NAMALWA (cell line): ENCODE measurements around the gene GFOD2.
A peak's percentile ranks its signal among the peaks of the same experiment; 100 is the strongest.

Experiments used
- DNase-seq: peaks from one replicate; pipeline ENCODE4 v3.0.0-alpha.2; 2015; ENCODE audit warnings: low spot score

GFOD2 gene

GRCh38 chr16:67672306-67672705 is 46.8 kb downstream of the GFOD2 start:
- no peak for DNase-seq

DNA sequence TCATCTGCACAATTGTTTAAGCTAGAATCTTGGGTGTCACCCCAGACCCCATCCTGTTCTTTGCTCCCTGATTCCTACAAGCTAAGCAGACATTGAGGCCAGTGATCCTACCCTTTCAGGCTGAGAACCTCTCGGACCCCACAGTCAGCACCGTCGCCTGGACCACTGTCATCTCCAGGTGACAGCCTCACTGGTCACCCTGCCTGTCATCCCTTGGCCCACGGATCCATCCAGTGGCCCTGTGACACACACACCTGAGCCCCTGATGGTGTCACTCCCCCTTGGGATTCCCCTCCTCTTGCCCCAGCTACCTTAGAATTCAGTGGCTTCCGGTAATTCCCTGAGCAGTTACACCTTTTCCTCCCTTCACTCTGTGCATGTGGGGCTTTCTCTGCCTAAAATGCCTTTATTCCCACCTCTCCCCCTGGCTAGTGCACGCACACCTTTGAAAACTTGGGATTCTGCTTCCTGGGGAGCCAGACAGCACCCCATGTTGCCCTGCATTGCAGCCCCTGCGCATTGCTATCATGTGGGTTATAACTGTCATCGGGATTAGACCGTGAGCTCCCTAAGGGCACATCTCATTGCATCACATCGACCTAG is 49.5 kb downstream of the GFOD2 start:
- no peak for DNase-seq

GRCh38 chr16:67668495-67669157 is 50.5 kb downstream of the GFOD2 start:
- DNase-seq = no peak

DNA sequence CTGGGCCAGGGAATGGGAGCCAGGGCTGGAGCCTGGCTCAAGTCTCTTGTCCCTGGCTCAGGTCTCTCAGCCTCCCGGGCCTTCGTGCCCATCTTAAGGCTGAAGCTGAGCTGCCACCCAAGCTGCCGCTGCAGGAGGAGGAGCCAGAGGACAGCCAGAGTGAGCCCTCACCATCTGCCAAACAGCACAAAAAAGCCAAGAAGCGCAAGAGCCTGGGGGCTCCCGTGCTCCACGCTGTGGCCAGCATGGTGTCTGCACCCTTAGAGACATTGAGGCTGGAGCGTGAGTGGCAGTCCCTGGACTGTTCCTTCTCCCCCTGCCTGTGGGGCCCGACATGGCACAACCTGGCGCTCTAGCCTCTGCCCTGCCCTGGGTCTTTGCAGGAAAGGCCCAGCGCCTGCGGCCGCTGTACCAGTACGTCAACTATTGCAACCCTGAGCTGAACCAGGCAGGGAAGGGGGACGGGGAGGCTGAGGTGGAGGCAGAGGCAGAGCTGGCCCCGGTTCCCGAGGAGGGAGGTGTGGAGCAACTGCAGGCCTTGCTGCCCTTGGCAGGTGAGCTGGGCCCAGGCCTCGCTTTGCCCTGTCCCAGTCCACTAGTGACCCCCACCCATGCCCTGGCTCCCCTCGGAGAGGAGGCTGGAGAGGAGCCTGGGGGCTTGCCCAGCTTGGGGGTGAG is 51.2 kb downstream of the GFOD2 start:
- peak; percentile 99 for DNase-seq

DNA sequence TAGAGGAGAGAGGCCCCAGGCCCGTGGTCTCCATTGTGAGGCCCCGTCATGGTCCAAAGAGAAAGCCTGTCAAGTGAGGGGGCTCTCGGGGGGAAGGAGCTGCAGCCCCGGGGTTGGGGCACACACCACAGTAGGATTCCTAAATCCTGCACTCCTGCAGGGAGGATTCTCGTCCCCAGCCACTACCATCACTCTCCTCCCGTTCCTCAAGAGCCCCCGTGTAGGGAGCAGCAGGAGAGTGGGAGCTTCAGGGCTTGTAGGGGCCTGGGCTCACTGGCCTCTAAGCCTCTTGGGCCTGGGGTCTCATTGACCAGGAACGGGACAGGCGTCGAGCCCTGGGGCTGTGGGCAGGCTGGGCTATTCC is 51.7 kb downstream of the GFOD2 start:
- no peak for DNase-seq

GRCh38 chr16:67666559-67667452 is 52.3 kb downstream of the GFOD2 start, which contains the start of the genes C16orf86 and ENKD1:
TSS of gene C16orf86 (plus strand) at chr16:67666814. CDS start at chr16:67666971, 157 bp downstream.
TSS of gene ENKD1 (minus strand) at chr16:67666750. CDS start at chr16:67666442, 308 bp downstream.
- DNase-seq = peak; percentile 93

DNA sequence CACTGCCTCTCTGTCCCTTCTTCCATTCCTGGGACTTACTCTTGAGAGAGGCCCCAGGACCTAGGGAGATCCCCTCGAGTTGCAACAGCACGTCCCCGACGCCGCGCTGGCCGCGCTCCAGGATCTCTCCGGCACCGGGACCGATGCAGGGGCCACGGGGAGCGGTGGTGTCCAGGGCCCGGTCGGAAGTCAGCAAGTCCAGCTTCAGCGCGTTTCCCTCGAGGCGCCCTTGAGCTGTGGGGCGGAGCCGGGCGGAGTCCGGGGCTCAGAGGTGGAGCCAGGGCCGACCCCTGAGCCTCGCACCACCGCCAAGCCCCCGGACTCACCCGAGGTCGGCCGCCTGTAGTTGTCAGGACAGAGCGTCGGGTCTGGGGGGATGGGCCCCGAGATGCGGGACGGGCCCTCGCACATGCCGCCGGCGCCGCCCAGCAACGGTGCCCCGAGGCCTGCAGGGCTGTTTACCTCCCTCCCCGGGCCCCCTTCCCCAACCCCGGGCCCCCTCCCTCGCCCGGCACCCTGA is 53.0 kb downstream of the GFOD2 start:
- peak; percentile 54 for DNase-seq

GRCh38 chr16:67665598-67665997 is 53.5 kb downstream of the GFOD2 start:
- no peak for DNase-seq

DNA sequence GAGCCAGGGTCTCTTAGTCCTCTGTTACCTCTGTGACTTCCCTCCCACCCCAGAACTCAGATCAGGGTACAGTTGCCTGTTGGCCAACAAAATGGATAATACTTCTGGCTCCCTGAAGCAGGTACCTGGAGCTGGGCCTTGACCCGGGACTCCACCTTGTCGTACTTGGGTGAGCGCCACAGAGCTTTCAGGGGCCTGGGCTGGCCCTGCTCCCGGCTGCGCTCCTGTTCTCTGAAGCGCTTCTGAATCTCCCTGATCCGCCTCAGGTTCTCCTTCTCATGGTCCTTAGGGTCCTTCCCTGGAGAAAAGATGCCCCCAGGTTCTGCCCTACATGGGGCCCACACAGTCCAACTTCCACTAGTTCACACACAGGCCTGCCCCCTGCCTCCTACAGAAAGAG is 54.2 kb downstream of the GFOD2 start:
- DNase-seq = no peak

DNA sequence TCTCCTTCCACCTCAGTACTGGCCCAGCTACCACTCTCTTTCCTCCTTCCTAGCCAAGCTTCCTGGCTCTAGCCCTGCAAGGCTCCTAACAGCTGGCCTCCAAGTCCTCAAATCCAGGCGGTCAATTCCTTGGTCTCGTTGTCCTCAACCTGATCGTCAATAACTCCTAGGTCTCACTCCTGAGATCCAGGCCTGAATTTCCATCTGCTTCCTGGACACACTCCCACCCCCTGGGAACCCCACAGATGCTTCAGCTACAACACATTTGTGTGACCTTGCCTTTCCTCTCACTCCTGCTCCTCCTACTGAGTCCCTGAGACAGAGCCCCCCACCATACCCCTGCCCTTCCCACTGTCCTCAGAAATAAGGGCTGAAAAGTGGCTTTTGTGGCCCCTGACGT is 54.9 kb downstream of the GFOD2 start:
- no peak for DNase-seq

GRCh38 chr16:67663877-67664222 is 55.3 kb downstream of the GFOD2 start:
- no peak for DNase-seq

GRCh38 chr16:67663151-67663876 is 55.8 kb downstream of the GFOD2 start:
- peak; percentile 67 for DNase-seq

DNA sequence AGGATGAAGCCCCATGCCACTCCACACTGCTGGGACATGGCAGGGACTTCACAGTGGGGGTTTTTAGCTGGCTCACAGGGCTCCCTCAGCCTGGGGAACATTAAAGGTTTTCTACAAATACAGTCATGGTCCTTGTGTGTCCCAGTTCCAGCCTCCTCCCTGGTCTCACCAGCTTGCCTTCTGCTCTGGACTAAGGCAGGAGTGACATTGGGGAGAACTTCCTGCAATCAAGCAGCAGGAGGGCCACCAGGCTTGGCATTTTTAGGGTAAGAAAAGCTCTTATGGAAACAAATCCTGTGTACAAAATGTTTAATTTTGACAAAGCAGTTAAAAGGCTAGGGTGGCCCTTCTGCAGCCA is 56.5 kb downstream of the GFOD2 start:
- no peak for DNase-seq

- DNase-seq = no peak
These were observed 57.0 kb downstream of the GFOD2 start for GRCh38 chr16:67661886-67662652.

GRCh38 chr16:67661101-67661761 is 57.9 kb downstream of the GFOD2 start:
- DNase-seq = no peak

GRCh38 chr16:67660564-67661028 is 58.5 kb downstream of the GFOD2 start, which contains the start of gene PARD6A:
TSS of gene PARD6A (plus strand) at chr16:67660960. CDS start at chr16:67661039, 79 bp downstream.
- peak; percentile 99 for DNase-seq

DNA sequence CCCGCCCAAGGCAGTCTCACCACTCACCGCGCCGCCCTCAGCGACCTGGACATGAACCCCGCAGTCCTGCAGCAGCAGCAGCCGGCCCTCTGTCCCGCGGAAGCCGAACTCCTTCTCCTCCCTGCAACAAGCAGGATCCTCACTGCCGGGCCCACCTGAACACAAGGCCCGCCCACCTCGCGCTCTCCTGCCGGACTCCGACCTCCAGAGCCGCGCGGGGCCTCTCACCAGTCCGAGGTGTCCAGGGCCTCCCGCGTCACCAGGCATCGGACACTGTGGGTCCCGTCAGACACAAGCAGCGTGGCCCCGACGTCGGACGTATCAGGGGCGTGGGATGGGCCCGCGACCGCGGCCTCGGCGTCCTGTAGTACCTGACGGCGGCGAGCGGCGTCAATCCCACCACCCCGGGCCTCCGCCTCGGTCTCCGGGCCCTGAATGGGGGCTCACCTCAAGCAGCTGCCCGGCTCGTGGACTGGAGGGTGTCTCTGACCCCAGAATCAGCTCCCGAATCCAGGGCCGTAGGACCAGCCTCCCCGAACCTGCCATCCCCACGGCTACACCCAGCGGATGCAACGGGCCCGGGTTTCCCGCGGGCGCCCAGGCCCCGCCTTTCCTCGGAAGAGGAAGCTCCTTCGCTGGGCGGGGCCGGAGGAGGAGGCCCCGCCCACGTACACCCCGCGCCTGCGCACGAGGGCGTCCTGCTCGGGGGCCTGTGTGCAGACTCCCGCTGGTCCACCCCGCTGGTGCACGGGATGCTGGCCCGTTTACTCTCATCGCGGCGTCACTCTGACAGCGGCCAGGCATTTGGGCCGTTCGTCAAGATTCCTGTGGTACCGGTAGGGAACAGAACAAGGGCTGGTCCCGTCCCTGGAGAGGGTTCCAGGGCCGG is 59.2 kb downstream of the GFOD2 start, which contains the start of gene ACD:
Gene ACD, minus strand, starts transcription at position 586 of the 889 bp plus-strand sequence. Its CDS starts 40 bp downstream, at position 546.
- DNase-seq = peak; percentile 96

GRCh38 chr16:67658849-67659674 is 60.1 kb downstream of the GFOD2 start:
- DNase-seq = no peak
